COLO668 (cell line): ENCODE measurements around the gene MYMK.

Experiments used
- DNase-seq: peaks from one replicate; lab custom pipeline; 2025; ENCODE audit not compliant: unreplicated experiment; lab: John Stamatoyannopoulos, UW

Gene MYMK

DNA sequence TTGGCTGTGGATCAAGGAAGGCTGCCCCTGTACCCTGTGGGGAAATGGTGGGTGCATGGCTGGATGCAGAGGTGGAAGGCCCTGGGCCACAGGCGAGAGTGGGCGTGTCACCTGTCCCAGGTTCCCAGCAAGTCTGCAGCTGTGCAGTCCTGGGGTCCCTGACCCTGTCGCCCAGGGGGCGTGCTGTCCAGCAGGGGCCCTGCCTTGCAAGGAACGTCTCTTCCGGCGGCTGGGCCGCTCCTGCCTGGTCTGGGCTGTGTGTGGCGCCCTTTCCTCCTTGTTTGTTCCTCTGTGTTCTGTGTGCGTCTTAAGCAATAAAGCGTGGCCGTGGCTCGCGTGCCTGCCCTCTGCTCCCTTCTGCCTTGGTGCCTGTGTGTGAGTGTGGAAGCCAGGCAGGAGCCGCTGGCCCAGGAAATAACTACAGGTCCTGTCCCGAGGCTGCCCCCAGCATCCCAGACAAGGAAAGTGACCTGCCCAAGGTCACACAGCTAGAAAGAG, 54.3 kb downstream of the MYMK start:
- no peak for DNase-seq

DNA sequence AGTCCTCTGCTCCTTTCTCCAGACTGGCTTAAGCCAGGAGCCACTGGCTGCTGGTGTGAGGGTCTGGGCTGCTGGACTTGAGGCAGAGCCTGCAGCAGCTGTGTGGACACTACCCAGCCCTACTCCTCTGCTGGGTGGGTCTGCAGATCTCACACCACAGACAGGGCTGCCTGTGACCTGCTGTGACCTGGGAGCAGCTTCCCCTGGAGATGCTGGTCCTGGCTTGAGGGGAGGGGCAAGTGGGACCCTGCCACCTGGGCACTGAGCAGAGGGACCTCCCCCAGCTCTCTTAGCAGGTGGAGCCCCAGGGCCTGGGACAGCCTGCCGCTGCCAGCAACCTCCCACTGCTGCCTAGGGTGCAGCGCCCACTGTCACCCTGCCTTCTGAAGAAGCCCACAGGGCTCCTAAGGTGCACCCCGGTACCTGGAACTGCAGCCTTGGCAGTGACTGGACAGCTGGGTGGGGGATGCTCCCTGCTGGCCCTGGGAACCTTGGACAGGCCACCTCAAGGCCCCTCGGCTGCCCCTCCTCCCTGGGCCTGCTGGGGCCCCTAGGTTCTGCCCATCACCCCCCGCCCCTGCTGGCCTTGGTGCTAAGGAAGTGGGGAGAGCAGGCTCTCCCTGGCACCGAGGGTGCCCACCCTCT, 55.9 kb downstream of the MYMK start:
- no peak for DNase-seq

- DNase-seq, result no peak
Measured at GRCh38 chr9:133468374-133468773, 56.4 kb downstream of the MYMK start.

- DNase-seq, result no peak
Measured at GRCh38 chr9:133467101-133467500, 57.7 kb downstream of the MYMK start.

DNA sequence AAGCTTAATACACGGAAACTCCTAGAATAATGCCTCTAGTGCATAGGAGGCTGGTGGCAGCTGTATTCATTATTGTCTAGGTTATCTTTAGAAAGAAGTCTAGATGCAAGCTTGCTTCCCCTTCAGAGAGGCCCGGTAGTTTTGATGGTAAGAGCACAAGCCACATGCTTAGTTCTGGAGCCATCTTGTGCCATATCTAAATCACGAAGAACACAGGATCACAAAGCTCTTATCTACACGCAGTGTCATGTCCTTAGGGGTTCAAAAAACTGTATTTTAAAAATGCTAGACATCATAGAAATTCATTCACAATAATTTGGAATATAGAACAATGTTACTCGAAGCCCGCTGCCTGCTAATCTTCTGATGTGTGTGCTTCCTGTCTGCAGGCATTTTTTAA, 58.8 kb downstream of the MYMK start:
- DNase-seq, result no peak

GRCh38 chr9:133464638-133465037, 60.1 kb downstream of the MYMK start:
- DNase-seq, result no peak
